ENCODE data around the gene ARHGAP24.

GRCh38 chr4:85448906-85449890 is 25.8 kb upstream of the ARHGAP24 start:
- no peak for TF ChIP-seq CTCF (IDR thresholded peaks at IDR 0.05)
- TF ChIP-seq POLR2A (IDR thresholded peaks at IDR 0.05) = no peak
